Left ventricle myocardium inferior (tissue), 1 donor: ENCODE data around the gene DEPDC1. TPM values are rescaled to one million over a fixed set of nuclear protein-coding genes. Genes with fewer than 3 reads are reported as not detected.
"Not testable (repeated sequence)": the region's sequence is repeated elsewhere in the genome, so short reads cannot be mapped to it uniquely, and the experiment has no call there.

Experiments
- DNase-seq: peaks from one replicate; pipeline ENCODE4 v3.0.0-alpha.2; 2020
- H3K27ac ChIP-seq: fragments of 200-600 bp; replicated peaks from 2 replicates; pipeline ENCODE4 v1.8.0; 2021
- H3K27me3 ChIP-seq: fragments of 200-600 bp; 2 replicates; pipeline ENCODE4 v1.8.0; 2021; ENCODE audit warnings: low read depth
- H3K36me3 ChIP-seq: fragments of 200-600 bp; 2 replicates; pipeline ENCODE4 v1.8.0; 2021
- H3K4me1 ChIP-seq: fragments of 200-600 bp; 2 replicates; pipeline ENCODE4 v1.8.0; 2021
- H3K4me3 ChIP-seq: fragments of 200-600 bp; 2 replicates; pipeline ENCODE4 v1.8.0; 2021; ENCODE audit warnings: mild to moderate bottlenecking, moderate library complexity
- H3K9me3 ChIP-seq: fragments of 200-600 bp; replicated peaks from 2 replicates; pipeline ENCODE4 v1.8.0; 2021
- intact Hi-C: fragments of 100-400 bp; cut with micrococcal nuclease; formaldehyde crosslinking; loops from one replicate; pipeline ENCODE4 v1.11.0; 2022
- total RNA-seq: library from RNA; stranded (reverse); fragmentation: NEBNext Ultra II Directional; extraction: Animal tissue kit (Norgen Biotek cat#: 25700); gene quantifications from one replicate; pipeline ENCODE4 v1.2.1, GENCODE V29; 2021
- TF ChIP-seq, protein P1 (sequence below): fragments of 200-600 bp; IDR thresholded peaks from 2 replicates; pipeline ENCODE4 v1.8.0; 2021; ENCODE audit warnings: antibody characterized with exemption, mild to moderate bottlenecking, borderline replicate concordance
- donor health status: DM: no; HTN: yes; CAD: no; lungs with severe emphysema.

Gene DEPDC1
- total RNA-seq, 1 donor from 2014 or later = 0.27 TPM

DNA sequence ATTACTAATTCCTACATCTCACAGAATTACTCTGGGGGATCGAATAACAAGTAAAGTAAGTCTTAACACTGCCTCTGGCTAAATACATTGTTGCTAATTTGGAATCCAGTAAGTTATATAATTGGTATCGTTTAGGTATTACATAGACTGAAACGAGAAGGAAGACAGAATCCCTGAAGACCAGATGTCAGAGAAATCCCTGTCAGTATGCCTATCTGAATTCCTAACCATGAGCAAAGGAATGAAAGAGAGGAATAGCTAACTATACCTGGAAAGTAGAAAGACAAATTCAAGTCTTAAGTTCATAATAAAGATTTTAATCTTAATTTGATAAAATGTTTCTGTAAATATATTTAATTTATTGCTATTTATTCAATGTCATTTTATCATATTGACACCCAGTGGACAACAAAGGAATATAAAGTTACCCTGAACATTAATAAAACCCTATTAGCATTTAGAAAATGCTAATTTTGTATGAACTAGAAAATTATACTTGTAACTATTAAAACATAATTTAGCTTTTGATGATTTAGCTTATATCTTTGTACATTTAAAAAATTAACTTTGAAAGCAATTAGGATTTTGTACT lies 11.4 kb downstream of the DEPDC1 start:
- intact Hi-C loops = no loop called here
- H3K27ac ChIP-seq = no peak overlapping the region
- H3K27me3 ChIP-seq = no peaks in the 10 kb centered on the region
- no peaks in the 10 kb centered on the region for H3K9me3 ChIP-seq
- H3K4me3 ChIP-seq = no peak overlapping the region
- DNase-seq = no peak
- H3K36me3 ChIP-seq = no peaks in the 10 kb centered on the region
- TF ChIP-seq, protein P1, sequence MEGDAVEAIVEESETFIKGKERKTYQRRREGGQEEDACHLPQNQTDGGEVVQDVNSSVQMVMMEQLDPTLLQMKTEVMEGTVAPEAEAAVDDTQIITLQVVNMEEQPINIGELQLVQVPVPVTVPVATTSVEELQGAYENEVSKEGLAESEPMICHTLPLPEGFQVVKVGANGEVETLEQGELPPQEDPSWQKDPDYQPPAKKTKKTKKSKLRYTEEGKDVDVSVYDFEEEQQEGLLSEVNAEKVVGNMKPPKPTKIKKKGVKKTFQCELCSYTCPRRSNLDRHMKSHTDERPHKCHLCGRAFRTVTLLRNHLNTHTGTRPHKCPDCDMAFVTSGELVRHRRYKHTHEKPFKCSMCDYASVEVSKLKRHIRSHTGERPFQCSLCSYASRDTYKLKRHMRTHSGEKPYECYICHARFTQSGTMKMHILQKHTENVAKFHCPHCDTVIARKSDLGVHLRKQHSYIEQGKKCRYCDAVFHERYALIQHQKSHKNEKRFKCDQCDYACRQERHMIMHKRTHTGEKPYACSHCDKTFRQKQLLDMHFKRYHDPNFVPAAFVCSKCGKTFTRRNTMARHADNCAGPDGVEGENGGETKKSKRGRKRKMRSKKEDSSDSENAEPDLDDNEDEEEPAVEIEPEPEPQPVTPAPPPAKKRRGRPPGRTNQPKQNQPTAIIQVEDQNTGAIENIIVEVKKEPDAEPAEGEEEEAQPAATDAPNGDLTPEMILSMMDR = no peak
- no peaks in the 10 kb centered on the region for H3K4me1 ChIP-seq

DNA sequence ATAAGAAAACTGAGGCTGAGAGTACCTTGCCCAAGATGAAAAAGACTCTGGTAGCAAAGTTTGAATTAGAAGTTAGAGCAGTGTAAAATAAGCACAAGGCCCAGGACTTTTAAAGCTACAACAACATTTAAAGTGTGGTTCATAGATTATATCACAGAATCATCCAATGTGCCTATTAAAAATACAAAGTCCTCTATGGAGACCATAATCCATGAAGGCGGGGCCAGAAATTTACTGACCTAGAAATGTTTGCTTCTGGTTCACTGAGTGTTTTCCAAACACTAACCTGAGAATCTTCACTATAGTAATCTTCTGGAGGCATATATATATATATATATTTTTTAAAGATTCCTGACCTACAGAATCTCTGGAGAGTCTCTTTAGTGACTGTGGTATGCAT lies 12.3 kb downstream of the DEPDC1 start:
- H3K9me3 ChIP-seq = no peaks in the 10 kb centered on the region
- H3K27ac ChIP-seq = no peak overlapping the region
- no peak for DNase-seq
- no peaks in the 10 kb centered on the region for H3K27me3 ChIP-seq
- no peaks in the 10 kb centered on the region for H3K36me3 ChIP-seq
- intact Hi-C loops = no loop called here
- TF ChIP-seq, protein P1 = no peak
- H3K4me1 ChIP-seq = no peaks in the 10 kb centered on the region
- H3K4me3 ChIP-seq = no peak overlapping the region

DNA sequence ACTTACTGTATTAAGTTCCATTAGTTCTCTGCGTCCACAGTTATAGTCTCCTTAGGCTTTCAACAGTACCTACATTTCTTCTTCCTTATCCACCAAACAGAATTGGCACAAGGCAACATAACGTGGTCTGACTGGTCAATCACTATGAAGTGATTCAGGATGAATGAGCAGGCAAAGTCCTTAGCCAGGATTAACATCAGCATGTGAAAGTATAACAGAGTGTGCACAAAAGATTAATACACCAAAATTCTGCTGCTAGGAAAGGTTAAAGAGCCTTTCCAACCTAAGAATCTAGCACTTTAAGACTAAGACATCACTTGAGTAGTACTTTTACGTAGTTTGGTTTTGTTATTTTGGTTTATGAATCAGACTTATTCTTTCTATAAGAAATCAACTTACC lies 15.8 kb downstream of the DEPDC1 start:
- Histone ChIP-seq H3K9me3 (no peaks in the 10 kb centered on the region), H3K36me3 (no peaks in the 10 kb centered on the region), H3K4me3 (no peak overlapping the region), H3K27me3 (no peaks in the 10 kb centered on the region), H3K27ac (no peak overlapping the region), H3K4me1 (no peaks in the 10 kb centered on the region)
- TF ChIP-seq, protein P1 = no peak
- no peak for DNase-seq
- intact Hi-C loops = no loop called here

DNA sequence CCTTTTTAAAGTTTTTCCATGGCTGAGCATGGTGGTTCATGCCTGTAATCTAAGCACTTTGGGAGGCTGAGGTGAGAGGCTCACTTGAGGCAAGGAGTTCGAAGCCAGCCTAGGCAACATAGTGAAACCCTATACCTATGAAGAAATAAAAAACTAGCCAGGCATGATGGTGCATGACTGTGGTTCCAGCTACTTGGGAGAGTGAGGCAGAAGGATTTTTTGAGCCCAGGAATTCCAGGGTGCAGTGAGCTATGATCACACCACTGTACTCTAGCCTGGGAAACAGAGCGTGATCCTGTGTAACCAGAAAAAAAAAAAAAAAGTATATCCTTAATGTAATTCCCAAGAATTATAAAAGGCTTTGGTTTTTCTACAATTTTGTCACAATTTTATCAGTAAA lies 17.4 kb downstream of the DEPDC1 start:
- Histone ChIP-seq H3K27ac (no peak overlapping the region), H3K27me3 (no peaks in the 10 kb centered on the region), H3K9me3 (no peaks in the 10 kb centered on the region), H3K4me1 (no peaks in the 10 kb centered on the region), H3K4me3 (no peak overlapping the region), H3K36me3 (no peaks in the 10 kb centered on the region)
- TF ChIP-seq, protein P1 = no peak
- intact Hi-C loops = no loop called here
- no peak for DNase-seq

DNA sequence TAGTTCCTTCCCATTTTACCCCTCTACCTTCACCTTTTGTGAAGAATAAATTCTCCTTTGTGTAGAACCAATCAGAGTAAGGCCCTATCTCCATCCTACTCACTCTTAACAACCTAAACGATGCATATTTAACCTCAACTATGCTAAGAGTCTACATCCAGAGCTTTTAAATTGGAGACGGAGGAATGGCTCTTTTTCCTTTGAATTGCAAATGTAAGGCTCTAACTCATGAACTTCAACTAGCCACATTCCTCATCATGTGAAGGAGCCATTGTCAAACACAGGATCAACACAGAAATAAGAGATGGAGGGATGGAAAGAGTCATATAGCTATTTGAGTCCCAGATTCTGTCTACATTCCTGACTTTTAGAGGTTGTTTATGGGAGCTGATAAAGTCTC lies 18.2 kb downstream of the DEPDC1 start:
- H3K9me3 ChIP-seq = no peaks in the 10 kb centered on the region
- intact Hi-C loops = no loop called here
- TF ChIP-seq, protein P1 = no peak
- H3K27ac ChIP-seq = no peak overlapping the region
- no peaks in the 10 kb centered on the region for H3K4me1 ChIP-seq
- DNase-seq = no peak
- no peak overlapping the region for H3K4me3 ChIP-seq
- H3K36me3 ChIP-seq = no peaks in the 10 kb centered on the region
- no peaks in the 10 kb centered on the region for H3K27me3 ChIP-seq

DNA sequence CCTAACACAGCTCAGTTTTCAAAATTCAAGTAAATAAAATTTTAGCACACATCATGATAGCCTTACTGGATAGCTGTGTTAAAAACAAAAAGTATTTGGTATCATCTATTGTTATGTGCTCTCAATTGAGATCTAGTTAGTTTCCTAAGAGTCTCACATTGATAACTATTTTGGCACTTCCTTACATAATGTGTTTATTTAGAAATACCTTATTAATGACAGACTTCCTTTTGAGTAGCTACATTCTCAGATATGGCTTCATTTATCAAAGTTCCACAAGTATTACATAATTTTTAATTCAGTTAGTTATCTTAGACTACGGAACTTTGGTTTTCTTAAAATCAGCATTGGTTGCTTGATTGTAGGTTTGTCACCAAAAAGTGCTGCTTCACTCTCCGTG lies 20.3 kb downstream of the DEPDC1 start:
- DNase-seq, intact Hi-C loops, H3K9me3 ChIP-seq, H3K27ac ChIP-seq, H3K27me3 ChIP-seq, H3K4me3 ChIP-seq, H3K4me1 ChIP-seq, H3K36me3 ChIP-seq: not testable (repeated sequence)
